Measurements from ENCODE around the gene AXDND1. TPM values are rescaled to one million over a fixed set of nuclear protein-coding genes. Genes with fewer than 3 reads are reported as not detected.
"Not testable (repeated sequence)": the region's sequence is repeated elsewhere in the genome, so short reads cannot be mapped to it uniquely, and the experiment has no call there.

The AXDND1 gene
- total RNA-seq, 2 donors from 2014 or later, result 3.6 TPM; not detected in 1

GRCh38 chr1:179353546-179353945 lies 12.2 kb upstream of the AXDND1 start:
- WGBS, 2 donors, result 74% methylated on average over 5 of the region's 5 CpGs
- TF ChIP-seq POLR2A (IDR thresholded peaks at IDR 0.05) (no peak), CTCF (IDR thresholded peaks at IDR 0.05) (no peak)
- Histone ChIP-seq H3K4me1 (no peaks in the 10 kb centered on the region), H3K27ac (no peak overlapping the region), H3K27me3 (no peaks in the 10 kb centered on the region), H3K36me3 (replicated peaks in 1 of 2; ENCODE audit: insufficient read depth in 1 of 2, low read depth in 2 of 2) (peaks cover 0 to 7% of the 10 kb centered on the region in 2 donors), H3K9me3 (no peaks in the 10 kb centered on the region), H3K4me3 (no peak overlapping the region)
- intact Hi-C loops (cut with DNase I), result no loop called here
- ATAC-seq, result peak; percentile 55
- DNase-seq, result peak in 1 of 4 donors; percentile 49

- ATAC-seq; H3K9me3 ChIP-seq; H3K36me3 ChIP-seq (replicated peaks in 1 of 2; ENCODE audit: insufficient read depth in 1 of 2, low read depth in 2 of 2); H3K27ac ChIP-seq; H3K4me3 ChIP-seq; H3K27me3 ChIP-seq; H3K4me1 ChIP-seq; DNase-seq: not testable (repeated sequence)
- intact Hi-C loops (cut with DNase I), result loop anchor here (5.0 to 10.0 kb wide), 2 partner anchors 109 to 277 kb away; partner anchors contain the start of gene TOR3A
- WGBS, 2 donors, result 79 to 81% methylated on average over 2 of the region's 2 CpGs
Observed at GRCh38 chr1:179361631-179362030, 4.1 kb upstream of the AXDND1 start.

GRCh38 chr1:179366093-179366800 lies 476 bp downstream of the AXDND1 start:
- no peak for TF ChIP-seq POLR2A (IDR thresholded peaks at IDR 0.05)
- TF ChIP-seq CTCF (IDR thresholded peaks at IDR 0.05), result peak in 2 of 7 experiments; percentile 5 to 11

GRCh38 chr1:179369751-179370341 lies 4.1 kb downstream of the AXDND1 start:
- Histone ChIP-seq H3K27ac (no peak overlapping the region), H3K4me3 (no peak overlapping the region), H3K4me1 (peaks cover 15% of the 10 kb centered on the region), H3K27me3 (no peaks in the 10 kb centered on the region), H3K9me3 (no peaks in the 10 kb centered on the region), H3K36me3 (replicated peaks in 1 of 2; ENCODE audit: insufficient read depth in 1 of 2, low read depth in 2 of 2) (no peaks in the 10 kb centered on the region)
- intact Hi-C loops (cut with DNase I), result loop anchor here (10.0 kb wide), 1 partner anchor 285 kb away; the partner anchor contains the start of gene TOR3A
- ATAC-seq, result peak; percentile 31
- TF ChIP-seq CTCF (IDR thresholded peaks at IDR 0.05) (peak; percentile 63 to 87 (median 75)), POLR2A (IDR thresholded peaks at IDR 0.05) (no peak)
- WGBS, 2 donors, result 0% methylated on average over 4 of the region's 4 CpGs
- peak; percentile 28 to 49 (median 34) for DNase-seq

More at GRCh38 chr1:179366093-179366800, 476 bp downstream of the AXDND1 start:
- DNase-seq, result no peak
- peak; percentile 28 for ATAC-seq
- intact Hi-C loops (cut with DNase I), result loop anchor here (10.0 kb wide), 1 partner anchor 281 kb away; the partner anchor contains the start of gene TOR3A
- Histone ChIP-seq H3K27ac (peak overlapping the region; percentile 70 to 95 (median 82)), H3K4me1 (peaks cover 9% of the 10 kb centered on the region), H3K4me3 (peak overlapping the region; percentile 8 to 60), H3K27me3 (no peaks in the 10 kb centered on the region), H3K9me3 (no peaks in the 10 kb centered on the region), H3K36me3 (replicated peaks in 1 of 2; ENCODE audit: insufficient read depth in 1 of 2, low read depth in 2 of 2) (no peaks in the 10 kb centered on the region)
- WGBS, 2 donors, result 2 to 7% methylated on average over 13 to 28 of the region's 28 CpGs

GRCh38 chr1:179372160-179372559 lies 6.4 kb downstream of the AXDND1 start:
- ATAC-seq, result no peak
- TF ChIP-seq POLR2A (IDR thresholded peaks at IDR 0.05) (no peak), CTCF (IDR thresholded peaks at IDR 0.05) (no peak)
- intact Hi-C loops (cut with DNase I), result no loop called here

More at GRCh38 chr1:179372160-179372559, 6.4 kb downstream of the AXDND1 start:
- 39 to 41% methylated on average over 4 of the region's 4 CpGs for WGBS, 2 donors
- no peak for DNase-seq
- H3K4me3 ChIP-seq, result no peak overlapping the region
- H3K9me3 ChIP-seq, result no peaks in the 10 kb centered on the region
- H3K4me1 ChIP-seq, result peaks cover 6% of the 10 kb centered on the region
- no peaks in the 10 kb centered on the region for H3K36me3 ChIP-seq (replicated peaks in 1 of 2; ENCODE audit: insufficient read depth in 1 of 2, low read depth in 2 of 2)
- H3K27me3 ChIP-seq, result no peaks in the 10 kb centered on the region
- H3K27ac ChIP-seq, result no peak overlapping the region
